Lower lobe of right lung (tissue), 2 donors: ENCODE measurements around the gene SMC1B. TPM values are rescaled to one million over a fixed set of nuclear protein-coding genes. Genes with fewer than 3 reads are reported as not detected.
A peak's percentile ranks its signal among the peaks of the same experiment; 100 is the strongest.
"Not testable (repeated sequence)": the region's sequence is repeated elsewhere in the genome, so short reads cannot be mapped to it uniquely, and the experiment has no call there.

ENCODE experiments used
- ATAC-seq, 2 donors: fragments of 200-7000 bp; cut with Tn5 transposase; one replicate each; pipeline ENCODE4 v1.9.1; 2020 to 2022; ENCODE audit warnings: mild to moderate bottlenecking in 2 of 2, moderate library complexity in 2 of 2
- DNase-seq: peaks from one replicate; pipeline ENCODE4 v3.0.0-alpha.2; 2020
- H3K27ac ChIP-seq: fragments of 200-600 bp; one replicate; pipeline ENCODE4 v1.8.0; 2022
- H3K27me3 ChIP-seq: fragments of 200-600 bp; one replicate; pipeline ENCODE4 v1.8.0; 2022; ENCODE audit warnings: low read depth
- H3K36me3 ChIP-seq: fragments of 200-600 bp; one replicate; pipeline ENCODE4 v1.8.0; 2022; ENCODE audit warnings: mild to moderate bottlenecking
- H3K4me1 ChIP-seq: fragments of 200-600 bp; one replicate; pipeline ENCODE4 v1.8.0; 2022
- H3K4me3 ChIP-seq: fragments of 200-600 bp; one replicate; pipeline ENCODE4 v1.8.0; 2022; ENCODE audit warnings: mild to moderate bottlenecking
- H3K9me3 ChIP-seq: fragments of 200-600 bp; one replicate; pipeline ENCODE4 v1.8.0; 2022
- intact Hi-C: fragments of 100-400 bp; cut with DNase I; formaldehyde crosslinking; loops from one replicate; pipeline ENCODE4 v1.11.0; 2022
- total RNA-seq: library from RNA; stranded (reverse); fragmentation: NEBNext Ultra II Directional; extraction: Animal tissue kit (Norgen Biotek cat#: 25700); gene quantifications from one replicate; pipeline ENCODE4 v1.2.1, GENCODE V29; 2021
- TF ChIP-seq, protein P1 (sequence below): fragments of 200-600 bp; IDR thresholded peaks from one replicate; pipeline ENCODE4 v1.8.0; 2022; ENCODE audit warnings: antibody characterized with exemption, mild to moderate bottlenecking
- donor health status: DM: no; HTN: yes; CAD: no; lungs with severe emphysema.

SMC1B gene
- total RNA-seq, 1 donor from 2014 or later = not detected

DNA sequence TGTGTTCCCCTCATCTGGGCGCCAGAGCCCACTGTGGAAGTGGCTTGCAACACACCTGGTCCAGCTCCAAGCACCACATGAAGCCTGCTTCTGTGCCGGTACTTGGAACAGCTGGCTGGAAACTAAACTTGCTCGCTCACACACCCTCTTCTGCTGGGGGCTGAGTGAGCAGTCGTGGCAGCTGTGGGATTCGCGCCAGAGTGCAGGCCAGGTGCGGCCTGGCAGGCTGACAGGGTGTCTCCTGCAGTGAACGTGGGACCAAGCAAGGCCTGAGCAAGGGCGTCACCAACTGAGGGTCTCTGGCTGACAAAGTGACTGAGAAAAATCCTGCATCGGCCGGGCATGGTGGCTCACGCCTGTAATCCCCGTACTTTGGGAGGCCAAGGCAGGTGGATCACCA is 15.2 kb downstream of the SMC1B start:
- no peaks in the 10 kb centered on the region for H3K4me1 ChIP-seq
- no peaks in the 10 kb centered on the region for H3K36me3 ChIP-seq
- no peak overlapping the region for H3K4me3 ChIP-seq
- H3K9me3 ChIP-seq = no peaks in the 10 kb centered on the region
- intact Hi-C loops = no loop called here
- TF ChIP-seq, protein P1, sequence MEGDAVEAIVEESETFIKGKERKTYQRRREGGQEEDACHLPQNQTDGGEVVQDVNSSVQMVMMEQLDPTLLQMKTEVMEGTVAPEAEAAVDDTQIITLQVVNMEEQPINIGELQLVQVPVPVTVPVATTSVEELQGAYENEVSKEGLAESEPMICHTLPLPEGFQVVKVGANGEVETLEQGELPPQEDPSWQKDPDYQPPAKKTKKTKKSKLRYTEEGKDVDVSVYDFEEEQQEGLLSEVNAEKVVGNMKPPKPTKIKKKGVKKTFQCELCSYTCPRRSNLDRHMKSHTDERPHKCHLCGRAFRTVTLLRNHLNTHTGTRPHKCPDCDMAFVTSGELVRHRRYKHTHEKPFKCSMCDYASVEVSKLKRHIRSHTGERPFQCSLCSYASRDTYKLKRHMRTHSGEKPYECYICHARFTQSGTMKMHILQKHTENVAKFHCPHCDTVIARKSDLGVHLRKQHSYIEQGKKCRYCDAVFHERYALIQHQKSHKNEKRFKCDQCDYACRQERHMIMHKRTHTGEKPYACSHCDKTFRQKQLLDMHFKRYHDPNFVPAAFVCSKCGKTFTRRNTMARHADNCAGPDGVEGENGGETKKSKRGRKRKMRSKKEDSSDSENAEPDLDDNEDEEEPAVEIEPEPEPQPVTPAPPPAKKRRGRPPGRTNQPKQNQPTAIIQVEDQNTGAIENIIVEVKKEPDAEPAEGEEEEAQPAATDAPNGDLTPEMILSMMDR = no peak
- H3K27me3 ChIP-seq = no peaks in the 10 kb centered on the region
- H3K27ac ChIP-seq = no peak overlapping the region
- ATAC-seq (peak in 1 of 2 donors; percentile 27), DNase-seq (no peak)

DNA sequence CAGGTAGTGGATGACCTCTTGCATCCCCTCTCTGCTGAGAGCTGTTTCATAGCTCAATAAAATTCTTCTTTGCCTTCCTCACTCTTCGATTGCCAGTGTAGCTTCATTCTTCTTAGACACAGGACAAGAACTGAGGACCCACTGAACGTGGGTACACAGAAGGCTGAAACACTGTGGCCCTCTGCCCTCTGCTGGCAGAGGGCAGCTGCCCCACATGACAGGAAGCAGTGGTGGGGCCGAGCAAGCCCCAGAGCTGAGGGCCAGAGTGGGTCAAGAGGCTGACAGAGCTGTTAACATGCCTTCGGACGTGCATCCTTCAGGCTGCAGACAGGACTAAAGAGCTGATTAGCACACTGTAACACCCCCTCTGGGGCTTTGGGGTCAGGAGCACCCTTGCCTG is 15.6 kb downstream of the SMC1B start:
- TF ChIP-seq, protein P1 = no peak
- Histone ChIP-seq H3K4me1 (no peaks in the 10 kb centered on the region), H3K4me3 (no peak overlapping the region), H3K36me3 (no peaks in the 10 kb centered on the region), H3K27me3 (no peaks in the 10 kb centered on the region), H3K9me3 (no peaks in the 10 kb centered on the region), H3K27ac (no peak overlapping the region)
- intact Hi-C loops = no loop called here
- no peak for DNase-seq
- peak in 1 of 2 donors; percentile 34 for ATAC-seq

DNA sequence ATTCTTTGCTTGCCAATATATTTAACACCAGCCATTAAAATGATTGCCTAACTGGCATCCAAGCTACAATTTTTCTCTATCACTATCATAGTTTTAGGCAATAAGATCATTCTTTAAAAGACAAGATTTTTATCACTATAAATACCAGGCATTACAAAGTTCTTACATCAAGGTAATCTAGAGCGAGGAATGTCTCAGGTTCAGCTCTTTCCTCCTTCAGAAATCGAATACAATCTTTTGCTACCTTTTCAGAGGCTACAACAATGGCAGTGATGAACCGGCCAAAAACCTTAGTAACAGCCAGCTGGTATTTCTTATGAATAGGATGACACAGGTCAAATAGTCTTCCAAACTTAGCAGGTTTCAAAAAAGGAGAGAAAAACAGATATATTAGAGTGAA is 23.9 kb downstream of the SMC1B start:
- Histone ChIP-seq H3K4me1 (no peaks in the 10 kb centered on the region), H3K27ac (no peak overlapping the region), H3K9me3 (no peaks in the 10 kb centered on the region), H3K4me3 (no peak overlapping the region), H3K36me3 (no peaks in the 10 kb centered on the region), H3K27me3 (no peaks in the 10 kb centered on the region)
- DNase-seq (no peak), ATAC-seq (no peak)
- intact Hi-C loops = no loop called here
- TF ChIP-seq, protein P1 = no peak

DNA sequence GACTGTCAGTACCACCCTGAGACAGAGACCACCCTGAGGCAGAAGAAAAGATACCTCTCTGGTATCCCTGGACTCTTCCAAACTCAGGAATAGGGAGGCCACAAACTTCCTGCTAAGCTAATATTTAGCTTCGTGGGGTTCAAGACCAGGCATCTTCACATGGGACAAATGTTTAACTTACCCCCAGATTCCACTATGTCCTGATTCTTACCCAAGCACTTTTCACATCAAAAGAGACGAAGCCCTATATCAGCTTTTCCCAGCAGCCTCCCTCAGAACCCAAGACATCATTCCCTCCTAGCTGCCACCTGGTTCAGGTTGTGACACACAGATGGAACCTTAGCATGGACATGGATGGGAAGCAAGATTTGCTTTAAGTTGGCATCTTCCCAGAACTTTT is 32.1 kb downstream of the SMC1B start:
- DNase-seq (no peak), ATAC-seq (no peak)
- Histone ChIP-seq H3K27me3 (no peaks in the 10 kb centered on the region), H3K4me3 (no peak overlapping the region), H3K27ac (no peak overlapping the region), H3K9me3 (no peaks in the 10 kb centered on the region), H3K4me1 (no peaks in the 10 kb centered on the region), H3K36me3 (no peaks in the 10 kb centered on the region)
- TF ChIP-seq, protein P1 = no peak
- intact Hi-C loops = no loop called here

DNA sequence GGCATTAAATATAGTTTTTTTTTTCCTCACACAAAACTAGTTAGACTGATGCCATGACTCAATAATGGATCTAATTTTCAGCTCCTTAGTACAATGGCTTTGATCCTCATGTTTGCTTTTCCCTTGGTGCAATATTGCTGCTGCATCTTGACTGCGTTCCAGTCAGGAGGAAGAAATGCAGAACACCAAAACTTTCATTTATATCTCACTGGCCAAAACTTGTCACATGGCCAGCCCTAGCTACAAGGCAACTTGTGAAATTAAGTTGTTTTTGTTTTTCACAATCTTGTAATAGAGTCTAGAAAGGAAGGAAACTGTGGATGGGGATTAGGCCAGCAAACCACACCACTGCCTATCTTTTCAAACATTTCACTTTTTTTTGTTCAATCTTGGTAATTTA is 36.7 kb downstream of the SMC1B start:
- TF ChIP-seq, protein P1 = no peak
- Histone ChIP-seq H3K27ac (no peak overlapping the region), H3K9me3 (no peaks in the 10 kb centered on the region), H3K36me3 (no peaks in the 10 kb centered on the region), H3K27me3 (no peaks in the 10 kb centered on the region), H3K4me1 (no peaks in the 10 kb centered on the region), H3K4me3 (no peak overlapping the region)
- no peak for DNase-seq
- intact Hi-C loops = no loop called here
- peak in 1 of 2 donors; percentile 46 for ATAC-seq

DNA sequence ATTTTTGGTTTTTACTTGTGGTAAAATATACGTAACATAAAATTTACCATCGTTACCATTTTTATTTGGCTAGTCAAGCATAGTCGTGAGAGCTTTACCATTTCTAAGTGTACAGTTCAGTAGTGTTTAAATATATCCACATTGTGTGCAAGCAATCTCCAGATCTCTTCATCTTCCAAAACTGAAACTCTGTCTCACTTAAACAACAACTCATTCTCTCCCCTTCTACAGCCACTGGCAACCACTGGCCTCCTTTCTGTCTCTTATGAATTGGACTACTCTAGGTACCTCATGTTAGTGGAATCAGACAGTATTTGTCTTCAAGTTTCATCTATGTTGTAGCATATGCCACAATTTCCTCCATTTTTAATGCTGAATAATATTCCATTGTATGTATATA is 37.4 kb downstream of the SMC1B start:
- Histone ChIP-seq H3K4me3 (no peak overlapping the region), H3K4me1 (no peaks in the 10 kb centered on the region), H3K36me3 (no peaks in the 10 kb centered on the region), H3K27ac (no peak overlapping the region), H3K27me3 (no peaks in the 10 kb centered on the region), H3K9me3 (no peaks in the 10 kb centered on the region)
- TF ChIP-seq, protein P1 = no peak
- ATAC-seq (no peak), DNase-seq (no peak)
- intact Hi-C loops = no loop called here

DNA sequence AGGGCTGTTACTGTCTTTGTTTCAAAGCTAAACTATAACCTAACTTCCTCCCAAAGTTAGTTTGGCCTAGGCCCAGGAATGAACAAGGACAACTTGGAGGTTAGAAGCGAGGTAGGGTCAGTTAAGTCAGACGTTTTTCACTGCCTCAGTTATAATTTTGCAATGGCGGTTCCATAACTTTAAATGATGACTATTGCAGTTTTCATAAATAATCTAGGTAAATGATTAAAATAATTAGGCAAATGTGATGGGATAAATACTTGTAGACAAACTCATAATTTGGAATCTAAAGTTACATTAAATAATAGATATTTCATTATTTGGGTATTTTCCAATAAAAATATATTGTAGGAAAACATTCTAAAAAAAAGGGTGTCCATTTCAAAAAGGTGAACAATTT is 39.8 kb downstream of the SMC1B start:
- H3K27ac ChIP-seq, H3K4me1 ChIP-seq, H3K4me3 ChIP-seq, H3K9me3 ChIP-seq, DNase-seq, intact Hi-C loops, H3K36me3 ChIP-seq, ATAC-seq, H3K27me3 ChIP-seq: not testable (repeated sequence)
